Measurements from ENCODE around the gene EPO.

DNA sequence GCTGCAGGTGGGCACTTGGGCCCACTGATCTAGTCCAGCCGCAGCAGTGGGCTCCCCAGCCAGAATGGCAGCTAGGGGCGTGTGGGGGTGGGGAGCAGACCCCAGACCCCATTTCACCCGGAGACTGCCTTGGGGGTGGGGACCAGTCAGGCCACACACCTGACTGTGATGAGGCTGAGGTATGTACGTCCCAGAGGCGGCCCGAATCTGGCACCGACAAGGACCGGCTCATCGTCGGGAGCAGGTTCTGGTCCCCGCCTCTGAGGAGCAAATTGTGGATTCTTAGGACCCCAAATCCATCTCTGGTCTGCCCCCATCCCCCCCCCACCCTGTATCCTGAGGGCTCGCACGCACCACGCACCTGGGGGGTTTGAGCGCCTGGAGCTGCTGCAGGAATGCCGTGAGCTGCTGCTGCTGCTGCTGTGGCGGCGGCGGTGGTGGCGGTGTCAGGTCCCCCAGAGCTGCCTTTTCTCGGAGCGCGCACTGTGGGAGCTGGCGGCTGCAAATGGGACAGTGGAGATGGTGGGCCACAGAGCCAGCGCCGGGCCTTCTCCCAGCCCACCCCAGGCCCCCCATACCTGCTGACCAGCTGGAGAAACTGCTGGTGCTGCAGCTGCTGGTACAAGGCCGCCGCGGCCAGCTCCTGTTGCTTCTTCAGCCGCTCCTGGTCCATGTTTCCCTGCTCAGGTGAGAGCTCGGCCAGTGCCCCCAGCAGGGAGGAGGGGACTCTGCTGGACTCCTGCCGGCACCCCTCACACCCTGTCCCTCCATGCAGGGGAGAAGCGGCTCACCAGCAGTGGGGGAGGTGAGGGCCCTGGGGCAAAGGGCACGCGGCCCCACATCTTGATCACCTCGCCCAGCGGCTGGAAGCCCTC lies 36.4 kb upstream of the EPO start:
- TF ChIP-seq POLR2AphosphoS5 (IDR thresholded peaks at IDR 0.05; ENCODE audit: borderline replicate concordance, low read depth, low read length) (no peak), EZH2 (IDR thresholded peaks at IDR 0.05) (no peak)

All from SK-N-MC (cell line).